Activated CD8-positive, alpha-beta memory T cell treated with anti-CD3 and anti-CD28 coated beads for 24 hours (primary cell): Measurements from ENCODE around the gene TAC4.

ENCODE experiments used
- DNase-seq: peaks from one replicate; pipeline ENCODE4 v3.0.0-alpha.2; 2020

Gene TAC4

DNA sequence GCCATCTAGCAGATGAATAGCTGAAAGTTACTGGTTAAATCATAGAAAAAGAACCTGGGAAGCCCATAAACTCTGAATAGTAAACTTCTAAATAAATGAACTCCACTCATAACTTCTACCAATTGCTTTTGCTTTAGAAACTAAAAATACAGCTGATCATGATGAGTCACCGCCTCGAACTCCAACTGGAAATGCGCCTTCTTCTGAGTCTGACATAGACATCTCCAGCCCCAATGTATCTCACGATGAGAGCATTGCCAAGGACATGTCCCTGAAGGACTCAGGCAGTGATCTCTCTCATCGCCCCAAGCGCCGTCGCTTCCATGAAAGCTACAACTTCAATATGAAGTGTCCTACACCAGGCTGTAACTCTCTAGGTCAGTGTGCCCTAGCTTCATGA lies 49.7 kb downstream of the TAC4 start:
- no peak for DNase-seq

- DNase-seq = no peak
Observed at GRCh38 chr17:49795372-49795771, 52.5 kb downstream of the TAC4 start.

DNA sequence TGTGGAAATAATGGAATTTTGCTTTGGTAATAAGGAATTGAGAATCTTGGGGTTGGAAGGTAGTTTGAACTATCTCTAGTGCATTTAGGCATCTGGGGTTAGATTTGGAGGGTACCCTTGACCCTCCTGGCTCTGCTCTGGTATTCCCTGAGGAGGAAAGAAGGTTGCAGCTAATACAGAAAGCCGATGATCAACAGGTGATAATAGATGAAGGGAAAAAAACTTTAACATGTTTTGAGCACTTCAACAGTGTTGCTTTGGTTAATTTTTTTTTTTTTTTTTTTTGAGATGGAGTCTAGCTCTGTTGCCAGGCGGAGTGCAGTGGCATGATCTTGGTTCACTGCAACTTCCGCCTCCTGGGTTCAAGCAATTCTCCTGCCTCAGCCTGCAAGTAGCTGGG lies 54.6 kb downstream of the TAC4 start:
- DNase-seq = no peak

GRCh38 chr17:49789243-49789578 lies 58.7 kb downstream of the TAC4 start:
- no peak for DNase-seq

DNA sequence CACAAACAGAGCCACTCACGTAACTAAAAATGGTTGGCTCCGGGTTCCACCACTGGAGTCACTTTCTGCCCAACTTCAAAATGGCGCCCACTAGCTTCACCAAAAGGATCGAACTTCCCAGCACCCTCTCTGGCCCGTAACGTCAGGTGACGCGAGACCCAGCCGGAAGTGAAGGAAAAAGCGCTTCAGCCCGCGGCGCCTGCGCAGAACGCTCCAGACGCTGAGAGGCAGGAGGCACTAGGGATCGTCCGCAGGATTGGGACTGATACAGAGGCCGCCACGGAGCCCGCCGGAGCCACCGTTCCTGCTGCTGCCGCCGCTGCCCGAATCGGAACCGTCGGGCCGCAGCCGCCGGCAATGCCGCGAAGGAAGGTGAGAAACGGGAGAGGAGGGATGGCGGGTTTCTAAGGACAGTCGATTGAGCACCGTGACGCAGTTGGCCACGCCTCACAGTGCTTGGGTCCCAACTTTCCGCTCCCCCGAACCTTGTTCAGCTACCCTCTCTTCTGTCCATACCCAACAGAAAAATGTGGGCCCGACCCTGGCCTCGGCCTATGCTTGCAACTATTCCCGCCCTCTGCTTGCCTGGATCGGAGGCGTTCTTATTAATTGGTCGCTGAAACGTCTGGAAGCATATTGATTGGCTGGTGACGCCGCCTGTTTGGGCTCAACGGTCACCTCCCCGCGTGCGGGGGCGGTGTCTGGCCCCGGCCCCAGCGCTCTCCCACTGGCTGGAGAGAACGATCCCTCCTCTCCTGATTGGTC lies 59.2 kb downstream of the TAC4 start, which contains the start of gene KAT7:
Gene KAT7, plus strand, starts transcription at position 204 of the 765 bp plus-strand sequence. Its CDS starts 154 bp downstream, at position 358.
- peak; percentile 98 for DNase-seq
